ENCODE data around the gene OPA3. TPM values are rescaled to one million over a fixed set of nuclear protein-coding genes. Genes with fewer than 3 reads are reported as not detected.

Gene OPA3
- total and polyA plus RNA-seq, 2 donors (not counting 1 experiment from before 2014, with no cell fraction given), result 7.3 to 11.2 TPM

DNA sequence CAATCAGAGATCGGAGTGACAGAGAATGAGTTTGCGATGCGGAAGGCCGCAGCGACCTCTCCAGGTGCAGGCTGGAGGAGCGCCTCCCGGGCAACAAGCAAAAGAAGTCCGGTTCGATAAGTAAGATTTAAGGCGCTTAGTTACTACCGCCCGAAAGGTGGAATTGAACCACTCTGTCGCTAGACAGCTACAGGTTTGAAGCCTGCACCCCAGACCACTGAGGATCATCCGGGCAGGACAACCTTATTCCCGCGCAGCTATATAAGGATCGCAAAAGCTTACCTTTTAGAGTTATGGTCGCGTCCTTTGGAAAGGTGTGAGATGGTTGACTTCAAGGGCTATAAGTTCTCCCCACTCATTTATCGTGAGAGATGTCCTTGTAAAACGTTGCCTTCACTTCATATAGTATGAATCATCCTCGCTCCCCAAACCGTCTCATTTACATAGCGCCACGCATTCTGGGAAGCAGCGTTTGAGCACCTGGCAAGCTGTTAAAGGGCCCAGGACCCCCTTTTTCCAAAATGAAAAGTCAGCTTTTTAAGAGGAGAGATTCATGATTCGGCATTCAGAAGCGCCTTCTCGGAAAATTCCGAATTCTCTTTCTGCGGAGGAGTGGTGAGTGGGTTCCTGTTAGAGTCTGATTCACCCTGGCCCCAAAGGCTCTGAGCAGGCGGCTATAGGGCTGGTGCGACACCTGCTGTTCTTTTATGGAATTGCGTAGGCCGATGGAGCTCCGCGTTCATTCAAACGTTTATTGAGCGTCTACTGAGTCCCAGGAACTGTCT lies 106.0 kb downstream of the OPA3 start:
- no peaks in the 10 kb centered on the region for H3K9me3 Mint-ChIP-seq (ENCODE audit: insufficient read depth)
- Histone ChIP-seq H3K27ac (ENCODE audit: low read length in 2 of 2) (peak overlapping the region; percentile 99 to 100), H3K4me2 (replicated peaks; ENCODE audit: low read depth, low read length, poor library complexity, severe bottlenecking) (peak overlapping the region; percentile 73), H3K9me3 (ENCODE audit: control extremely low read depth in 1 of 3, control insufficient read depth in 2 of 3, insufficient read depth in 1 of 3, low read length in 2 of 3) (no peaks in the 10 kb centered on the region), H3K79me2 (ENCODE audit: control insufficient read depth, insufficient read depth, low read length) (no peaks in the 10 kb centered on the region), H3K27me3 (replicated peaks in 1 of 4; ENCODE audit: control extremely low read depth in 1 of 4, control insufficient read depth in 3 of 4, insufficient read depth in 4 of 4, low read length in 3 of 4) (peaks cover 0 to 6% (median 3%) of the 10 kb centered on the region in 4 experiments), H3K36me3 (replicated peaks in 1 of 2; ENCODE audit: control extremely low read depth in 1 of 2, control insufficient read depth in 1 of 2, extremely low read depth in 1 of 2, insufficient read depth in 2 of 2, low read length in 1 of 2) (no peaks in the 10 kb centered on the region), H2AFZ (ENCODE audit: insufficient read depth, low read depth, low read length, poor library complexity, severe bottlenecking) (peak overlapping the region; percentile 70), H3K4me3 (ENCODE audit: control extremely low read depth in 1 of 5, extremely low read depth in 1 of 5, insufficient read depth in 1 of 5, low read depth in 2 of 5, low read length in 4 of 5) (peak overlapping the region; percentile 67 to 98 (median 79)), H3K4me1 (ENCODE audit: control insufficient read depth in 2 of 2, insufficient read depth in 2 of 2, low read length in 2 of 2) (peaks cover 7 to 16% of the 10 kb centered on the region in 2 donors), H3K9ac (ENCODE audit: low read length) (peak overlapping the region; percentile 86), H4K20me1 (ENCODE audit: control insufficient read depth, insufficient read depth, low read length, poor library complexity, severe bottlenecking) (peaks cover 4% of the 10 kb centered on the region)
- peak overlapping the region; percentile 74 for H3K4me3 Mint-ChIP-seq
- POLR2A ChIA-PET, result interaction anchor here (0.6 to 2.6 kb wide), 10 partner anchors 10 to 1217 kb away, joined by 3 to 39 read pairs (median 6); partner anchors contain the start of gene FOSB
- intact Hi-C loops (cut with micrococcal nuclease), result loop anchor here (1.0 to 2.0 kb wide), 6 partner anchors 9 to 214 kb away; partner anchors contain the start of genes POLR1G and QPCTL
- DNase-seq, result peak; percentile 95
- H3K27me3 Mint-ChIP-seq, result peaks cover 10% of the 10 kb centered on the region
- peak overlapping the region; percentile 98 for H3K27ac Mint-ChIP-seq
- TF ChIP-seq, protein P1, sequence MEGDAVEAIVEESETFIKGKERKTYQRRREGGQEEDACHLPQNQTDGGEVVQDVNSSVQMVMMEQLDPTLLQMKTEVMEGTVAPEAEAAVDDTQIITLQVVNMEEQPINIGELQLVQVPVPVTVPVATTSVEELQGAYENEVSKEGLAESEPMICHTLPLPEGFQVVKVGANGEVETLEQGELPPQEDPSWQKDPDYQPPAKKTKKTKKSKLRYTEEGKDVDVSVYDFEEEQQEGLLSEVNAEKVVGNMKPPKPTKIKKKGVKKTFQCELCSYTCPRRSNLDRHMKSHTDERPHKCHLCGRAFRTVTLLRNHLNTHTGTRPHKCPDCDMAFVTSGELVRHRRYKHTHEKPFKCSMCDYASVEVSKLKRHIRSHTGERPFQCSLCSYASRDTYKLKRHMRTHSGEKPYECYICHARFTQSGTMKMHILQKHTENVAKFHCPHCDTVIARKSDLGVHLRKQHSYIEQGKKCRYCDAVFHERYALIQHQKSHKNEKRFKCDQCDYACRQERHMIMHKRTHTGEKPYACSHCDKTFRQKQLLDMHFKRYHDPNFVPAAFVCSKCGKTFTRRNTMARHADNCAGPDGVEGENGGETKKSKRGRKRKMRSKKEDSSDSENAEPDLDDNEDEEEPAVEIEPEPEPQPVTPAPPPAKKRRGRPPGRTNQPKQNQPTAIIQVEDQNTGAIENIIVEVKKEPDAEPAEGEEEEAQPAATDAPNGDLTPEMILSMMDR (IDR thresholded peaks at IDR 0.05), result peak; percentile 82
- no peak for TF ChIP-seq EZH2 (IDR thresholded peaks at IDR 0.05; ENCODE audit: borderline replicate concordance, insufficient read depth, low read depth, low read length, poor library complexity, severe bottlenecking)
- CTCF ChIA-PET, result interaction anchor here (0.5 to 10.4 kb wide), 53 partner anchors 9 to 755 kb away, joined by 3 to 453 read pairs (median 5); partner anchors contain the start of genes APOE, ERCC1, FOSB and PPM1N
- WGBS (ENCODE audit: insufficient coverage), result under 1% methylated on average over 28 of the region's 39 CpGs
- peak; percentile 83 for ATAC-seq (ENCODE audit: low read depth)
- H3K4me1 Mint-ChIP-seq, result peaks cover 26% of the 10 kb centered on the region

All from B cell (primary cell).